GM23338 (cell line): ENCODE measurements around the gene NCKAP5. TPM values are rescaled to one million over a fixed set of nuclear protein-coding genes. Genes with fewer than 3 reads are reported as not detected.

ENCODE experiments used
- ATAC-seq: fragments of 200-7000 bp; cut with Tn5 transposase; 3 replicates; pipeline ENCODE4 v1.9.1; 2020
- DNase-seq: peaks from one replicate; pipeline ENCODE4 v3.0.0-alpha.2; 2015; ENCODE audit warnings: low spot score
- H2AFZ ChIP-seq: fragments of 200-600 bp; sonication (generic); 2 replicates; pipeline ENCODE4 v1.8.0; 2016; ENCODE audit warnings: antibody characterized with exemption, mild to moderate bottlenecking, moderate library complexity
- H3F3A ChIP-seq: fragments of 200-600 bp; sonication (generic); replicated peaks from 2 replicates; pipeline ENCODE4 v1.8.0; 2017; ENCODE audit warnings: antibody characterized with exemption, mixed run types, low read depth
- H3K27ac ChIP-seq: fragments of 200-600 bp; sonication (generic); 2 replicates; pipeline ENCODE4 v1.6.1; 2016; ENCODE audit warnings: low read depth
- H3K27me3 ChIP-seq: fragments of 200-600 bp; sonication (generic); 2 replicates; pipeline ENCODE4 v1.8.0; 2016; ENCODE audit warnings: mild to moderate bottlenecking, mixed run types, moderate library complexity; ENCODE audit not compliant: insufficient read depth
- H3K36me3 ChIP-seq: fragments of 200-600 bp; sonication (generic); 2 replicates; pipeline ENCODE4 v1.8.0; 2016; ENCODE audit warnings: mild to moderate bottlenecking; ENCODE audit not compliant: insufficient read depth
- H3K4me1 ChIP-seq: fragments of 200-600 bp; sonication (generic); 2 replicates; pipeline ENCODE4 v1.8.0; 2016; ENCODE audit warnings: mild to moderate bottlenecking, moderate library complexity; ENCODE audit not compliant: insufficient read depth
- H3K4me2 ChIP-seq: fragments of 200-600 bp; sonication (generic); 2 replicates; pipeline ENCODE4 v1.7.1; 2017; ENCODE audit warnings: mixed run types
- H3K4me3 ChIP-seq: fragments of 200-600 bp; sonication (generic); 2 replicates; pipeline ENCODE4 v1.6.1; 2016; ENCODE audit warnings: mixed run types
- H3K79me2 ChIP-seq: fragments of 200-600 bp; sonication (generic); replicated peaks from 2 replicates; pipeline ENCODE4 v1.8.0; 2017; ENCODE audit warnings: mild to moderate bottlenecking; ENCODE audit not compliant: insufficient read depth
- H3K9me2 ChIP-seq: fragments of 200-600 bp; sonication (generic); 2 replicates; pipeline ENCODE4 v1.8.0; 2017; ENCODE audit not compliant: insufficient read depth
- H4K20me1 ChIP-seq: fragments of 200-600 bp; sonication (generic); replicated peaks from 2 replicates; pipeline ENCODE4 v1.8.0; 2017; ENCODE audit warnings: mild to moderate bottlenecking; ENCODE audit not compliant: insufficient read depth
- H3K27ac Mint-ChIP-seq: 2 replicates; pipeline ENCODE4 v1.8.0; 2020; ENCODE audit warnings: inconsistent platforms, mild to moderate bottlenecking, moderate library complexity, mixed read lengths
- H3K27me3 Mint-ChIP-seq: 3 replicates; pipeline ENCODE4 v1.8.0; 2022; ENCODE audit warnings: low read depth, mild to moderate bottlenecking, moderate library complexity, mixed read lengths, inconsistent platforms; ENCODE audit not compliant: insufficient read depth, poor library complexity
- H3K36me3 Mint-ChIP-seq: 3 replicates; pipeline ENCODE4 v1.8.0; 2021; ENCODE audit warnings: low read depth, mild to moderate bottlenecking, inconsistent platforms, moderate library complexity, mixed read lengths
- H3K4me1 Mint-ChIP-seq: 3 replicates; pipeline ENCODE4 v1.8.0; 2020; ENCODE audit warnings: mild to moderate bottlenecking, inconsistent platforms, mixed read lengths
- H3K4me3 Mint-ChIP-seq: 3 replicates; pipeline ENCODE4 v1.8.0; 2021; ENCODE audit warnings: moderate library complexity, mild to moderate bottlenecking, inconsistent platforms, mixed read lengths
- H3K9me3 Mint-ChIP-seq: 3 replicates; pipeline ENCODE4 v1.8.0; 2020; ENCODE audit warnings: moderate library complexity, mild to moderate bottlenecking, inconsistent platforms, mixed read lengths
- CREB1 ChIP-seq: fragments of 250-450 bp; sonication (Bioruptor Pico); IDR thresholded peaks from 2 replicates; pipeline ENCODE4 v1.5.0; 2020; ENCODE audit warnings: low read depth, mild to moderate bottlenecking, moderate library complexity
- CTCF ChIP-seq, 2 experiments: fragments of 200-600 bp in 1 of 2; sonication (generic) in 1 of 2; conservative IDR thresholded peaks; 2 replicates each; pipeline versions ENCODE4 v1.5.1 to v1.6.1; 2016 to 2017; ENCODE audit warnings: antibody characterized with exemption in 2 of 2, low read depth in 2 of 2, mild to moderate bottlenecking in 2 of 2, moderate library complexity in 1 of 2
- ETS1 ChIP-seq: IDR thresholded peaks from 2 replicates; pipeline ENCODE4 v1.6.1; 2016; ENCODE audit warnings: antibody characterized with exemption
- NANOG ChIP-seq: IDR thresholded peaks from 2 replicates; pipeline ENCODE4 v1.6.1; 2016; ENCODE audit warnings: antibody characterized with exemption, borderline replicate concordance
- REST ChIP-seq: IDR thresholded peaks from one replicate; pipeline ENCODE4 v1.6.1; 2018; ENCODE audit warnings: antibody characterized with exemption; ENCODE audit not compliant: unreplicated experiment
- ZNF114 ChIP-seq: fragments of 250-450 bp; sonication (Bioruptor Pico); IDR thresholded peaks from 2 replicates; pipeline ENCODE4 v1.5.0; 2020; ENCODE audit warnings: mild to moderate bottlenecking, moderate library complexity
- ZNF462 ChIP-seq: fragments of 250-450 bp; sonication (Bioruptor Pico); IDR thresholded peaks from 2 replicates; pipeline ENCODE4 v1.5.0; 2020; ENCODE audit warnings: mild to moderate bottlenecking, moderate library complexity
- polyA plus RNA-seq: library from polyadenylated mRNA; unstranded; fragments of >200 nt; fragmentation: Nextera tagmentation; extraction: Ambion mirVana; gene quantifications from 2 replicates; pipeline ENCODE4 v1.2.1, GENCODE V29; 2016
- total RNA-seq: library from RNA; depleted of rRNA; stranded (reverse); fragments of >200 nt; shearing (Covaris generic); gene quantifications from 2 replicates; pipeline ENCODE4 v1.2.3, GENCODE V29; 2014

The NCKAP5 gene
- total and polyA plus RNA-seq, 2 experiments from 2014 or later: 0.34 to 0.73 TPM

GRCh38 chr2:133609664-133610063, 41.4 kb upstream of the NCKAP5 start (continued):
- TF ChIP-seq ZNF462 (CRISPR knock-in tag): no peak

- Histone ChIP-seq H3K27me3 (no peaks in the 10 kb centered on the region), H3K4me3 (no peak overlapping the region), H2AFZ (no peak overlapping the region), H4K20me1 (no peaks in the 10 kb centered on the region), H3F3A (no peaks in the 10 kb centered on the region), H3K36me3 (no peaks in the 10 kb centered on the region), H3K79me2 (no peaks in the 10 kb centered on the region), H3K9me2 (0 out of 2 replicates have a peak, but pooled peaks cover 4% of the 10 kb centered on the region), H3K4me1 (0 out of 2 replicates have a peak, but pooled peaks cover 7% of the 10 kb centered on the region), H3K4me2 (no peak overlapping the region), H3K27ac (no peak overlapping the region)
- ATAC-seq (no peak), DNase-seq (no peak)
- Mint-ChIP-seq H3K36me3 (no peaks in the 10 kb centered on the region), H3K27me3 (peaks cover 2% of the 10 kb centered on the region), H3K4me3 (no peak overlapping the region), H3K9me3 (no peaks in the 10 kb centered on the region), H3K27ac (no peak overlapping the region), H3K4me1 (peaks cover 23% of the 10 kb centered on the region)
- TF ChIP-seq ETS1: no peak
- no peak for TF ChIP-seq REST
- TF ChIP-seq ZNF114 (CRISPR knock-in tag): no peak
- no peak for TF ChIP-seq NANOG
- TF ChIP-seq CTCF (conservative IDR thresholded peaks at IDR 0.05; ENCODE audit: low read depth in 2 of 2): no peak
- no peak for TF ChIP-seq CREB1 (CRISPR knock-in tag)
Measured at GRCh38 chr2:133608291-133608690, 40.0 kb upstream of the NCKAP5 start.
